H9 (cell line): Measurements from ENCODE around the gene PCBP4. TPM values are rescaled to one million over a fixed set of nuclear protein-coding genes. Genes with fewer than 3 reads are reported as not detected.

ENCODE experiments used
- DNase-seq: peaks from one replicate; pipeline ENCODE4 v3.0.0-alpha.2; 2017
- H2AFZ ChIP-seq: one replicate; pipeline ENCODE4 v1.6.1; 2013; ENCODE audit warnings: mild to moderate bottlenecking, low read length, control low read depth, moderate library complexity
- H2AK5ac ChIP-seq: 2 replicates; pipeline ENCODE4 v1.6.1; 2013; ENCODE audit warnings: low read length, control low read depth, mixed read lengths; ENCODE audit not compliant: insufficient read length
- H2BK120ac ChIP-seq: one replicate; pipeline ENCODE4 v1.6.1; 2013; ENCODE audit warnings: low read depth, mild to moderate bottlenecking, low read length, control low read depth, inconsistent platforms; ENCODE audit not compliant: poor library complexity, severe bottlenecking
- H2BK12ac ChIP-seq: 2 replicates; pipeline ENCODE4 v1.6.1; 2013; ENCODE audit warnings: low read length, control low read depth, mixed read lengths, low read depth; ENCODE audit not compliant: insufficient read length
- H2BK15ac ChIP-seq: 2 replicates; pipeline ENCODE4 v1.6.1; 2013; ENCODE audit warnings: low read depth, low read length, control low read depth
- H2BK20ac ChIP-seq: one replicate; pipeline ENCODE4 v1.6.1; 2013; ENCODE audit warnings: low read depth, mild to moderate bottlenecking, low read length, control low read depth, inconsistent platforms; ENCODE audit not compliant: poor library complexity, severe bottlenecking
- H2BK5ac ChIP-seq: 2 replicates; pipeline ENCODE4 v1.6.1; 2013; ENCODE audit warnings: low read length, control low read depth, mixed read lengths; ENCODE audit not compliant: insufficient read length
- H3K14ac ChIP-seq: 2 replicates; pipeline ENCODE4 v1.6.1; 2013; ENCODE audit warnings: low read length, control low read depth; ENCODE audit not compliant: insufficient read depth
- H3K18ac ChIP-seq: 2 replicates; pipeline ENCODE4 v1.6.1; 2013; ENCODE audit warnings: low read depth, mild to moderate bottlenecking, mixed read lengths, low read length, control low read depth; ENCODE audit not compliant: insufficient read length
- H3K23ac ChIP-seq: 2 replicates; pipeline ENCODE4 v1.6.1; 2013; ENCODE audit warnings: low read length, control low read depth, mixed read lengths, low read depth; ENCODE audit not compliant: insufficient read length
- H3K23me2 ChIP-seq: 2 replicates; pipeline ENCODE4 v1.6.1; 2013; ENCODE audit warnings: low read depth, mild to moderate bottlenecking, mixed read lengths, low read length, control low read depth; ENCODE audit not compliant: insufficient read length, poor library complexity, severe bottlenecking
- H3K27ac ChIP-seq: 2 replicates; pipeline ENCODE4 v1.5.1; 2013; ENCODE audit warnings: low read length, control low read depth, mixed read lengths, low read depth; ENCODE audit not compliant: insufficient read length
- H3K27me3 ChIP-seq: 2 replicates; pipeline ENCODE4 v1.6.1; 2013; ENCODE audit warnings: low read length, control low read depth, inconsistent platforms; ENCODE audit not compliant: insufficient read depth
- H3K4ac ChIP-seq: 2 replicates; pipeline ENCODE4 v1.6.1; 2013; ENCODE audit warnings: low read depth, mild to moderate bottlenecking, control low read depth, inconsistent platforms, low read length, moderate library complexity
- H3K4me1 ChIP-seq: 2 replicates; pipeline ENCODE4 v1.6.1; 2013; ENCODE audit warnings: low read length, control low read depth, inconsistent platforms; ENCODE audit not compliant: insufficient read depth
- H3K4me2 ChIP-seq: 2 replicates; pipeline ENCODE4 v1.6.1; 2013; ENCODE audit warnings: low read length, control low read depth, mixed read lengths; ENCODE audit not compliant: insufficient read length, insufficient read depth
- H3K56ac ChIP-seq: 2 replicates; pipeline ENCODE4 v1.6.1; 2013; ENCODE audit warnings: low read depth, mild to moderate bottlenecking, mixed read lengths, low read length, control low read depth; ENCODE audit not compliant: insufficient read length
- H3K79me1 ChIP-seq: 2 replicates; pipeline ENCODE4 v1.6.1; 2013; ENCODE audit warnings: low read depth, mild to moderate bottlenecking, moderate library complexity, low read length, control low read depth, inconsistent platforms; ENCODE audit not compliant: insufficient read depth, poor library complexity, severe bottlenecking
- H3K79me2 ChIP-seq: 2 replicates; pipeline ENCODE4 v1.6.1; 2013; ENCODE audit warnings: low read length, control low read depth, inconsistent platforms; ENCODE audit not compliant: insufficient read depth
- H3K9ac ChIP-seq: 2 replicates; pipeline ENCODE4 v1.6.1; 2013; ENCODE audit warnings: low read length, control low read depth, mixed read lengths; ENCODE audit not compliant: insufficient read length; ENCODE audit errors: extremely low read depth
- H3K9me3 ChIP-seq: one replicate; pipeline ENCODE4 v1.6.1; 2013; ENCODE audit warnings: low read depth, low read length, inconsistent platforms; ENCODE audit not compliant: control insufficient read depth
- H3T11ph ChIP-seq: one replicate; pipeline ENCODE4 v1.6.1; 2013; ENCODE audit warnings: mild to moderate bottlenecking, low read length, control low read depth, inconsistent platforms
- H4K20me1 ChIP-seq: one replicate; pipeline ENCODE4 v1.6.1; 2013; ENCODE audit not compliant: control insufficient read depth, insufficient read length, insufficient read depth
- H4K5ac ChIP-seq: 2 replicates; pipeline ENCODE4 v1.6.1; 2013; ENCODE audit warnings: low read depth, mild to moderate bottlenecking, mixed read lengths, low read length, control low read depth; ENCODE audit not compliant: insufficient read length
- H4K8ac ChIP-seq: replicated peaks from 2 replicates; pipeline ENCODE4 v1.6.1; 2013; ENCODE audit warnings: low read length, control low read depth, mixed read lengths, low read depth; ENCODE audit not compliant: insufficient read length
- H4K91ac ChIP-seq: 2 replicates; pipeline ENCODE4 v1.6.1; 2013; ENCODE audit warnings: low read depth, mild to moderate bottlenecking, moderate library complexity, mixed read lengths, low read length, control low read depth; ENCODE audit not compliant: insufficient read length
- H3K27ac Mint-ChIP-seq, 3 experiments: 2 replicates in 2 of 3; 3 replicates in 1 of 3; pipeline ENCODE4 v1.8.0; 2020 to 2021; ENCODE audit warnings: mixed read lengths in 3 of 3, mild to moderate bottlenecking in 1 of 3, moderate library complexity in 1 of 3
- H3K27me3 Mint-ChIP-seq: 2 replicates; pipeline ENCODE4 v1.8.0; 2021; ENCODE audit warnings: low read depth, mild to moderate bottlenecking, moderate library complexity, mixed read lengths
- H3K36me3 Mint-ChIP-seq, 3 experiments: 2 replicates in 2 of 3; 3 replicates in 1 of 3; pipeline ENCODE4 v1.8.0; 2020 to 2021; ENCODE audit warnings: low read depth in 3 of 3, mixed read lengths in 3 of 3; ENCODE audit not compliant: insufficient read depth in 1 of 3
- H3K4me1 Mint-ChIP-seq, 2 experiments: 2 replicates each; pipeline ENCODE4 v1.8.0; 2020; ENCODE audit warnings: mixed read lengths in 2 of 2
- H3K4me3 Mint-ChIP-seq, 2 experiments: 2 replicates in 1 of 2; 3 replicates in 1 of 2; pipeline ENCODE4 v1.8.0; 2020 to 2021; ENCODE audit warnings: mild to moderate bottlenecking in 2 of 2, mixed read lengths in 2 of 2, moderate library complexity in 1 of 2
- H3K9me3 Mint-ChIP-seq, 2 experiments: 2 replicates in 1 of 2; 3 replicates in 1 of 2; pipeline ENCODE4 v1.8.0; 2020; ENCODE audit warnings: mild to moderate bottlenecking in 2 of 2, mixed read lengths in 2 of 2, moderate library complexity in 1 of 2
- CTCF ChIP-seq: fragments of 200-600 bp; sonication (generic); conservative IDR thresholded peaks from 3 replicates; pipeline ENCODE4 v1.8.0; 2021; ENCODE audit warnings: antibody characterized with exemption, mild to moderate bottlenecking
- WGBS: extraction: QIAGEN DNeasy Blood & Tissue Kit; methylation state at CpG from one replicate; pipeline ENCODE4 v1.1.7; 2013; ENCODE audit warnings: missing lambda C conversion rate, low lambda C conversion rate, mixed read lengths; ENCODE audit not compliant: insufficient read length; ENCODE audit errors: extremely low coverage; 5-methylcytosine and 5-hydroxymethylcytosine counted together
- total RNA-seq: library from RNA; stranded (reverse); gene quantifications from 2 replicates; pipeline ENCODE4 v1.2.1, GENCODE V29; 2021

The PCBP4 gene
- total RNA-seq, 1 experiment from 2014 or later, result 24.6 TPM

- no peak overlapping the region for H2BK20ac ChIP-seq
- no peak overlapping the region for H2AK5ac ChIP-seq
- H3K23me2 ChIP-seq, result no peaks in the 10 kb centered on the region
- no peaks in the 10 kb centered on the region for H3K9me3 ChIP-seq
- no peaks in the 10 kb centered on the region for H4K20me1 ChIP-seq
- H4K8ac ChIP-seq, result no peak overlapping the region
- no peak overlapping the region for H4K91ac ChIP-seq
- H3K79me1 ChIP-seq, result no peaks in the 10 kb centered on the region
- H3K23ac ChIP-seq, result no peak overlapping the region
- no peak overlapping the region for H2AFZ ChIP-seq
- Mint-ChIP-seq H3K36me3 (no peaks in the 10 kb centered on the region), H3K4me1 (peaks cover 5 to 12% of the 10 kb centered on the region in 2 experiments; a peak in 3 of 4 replicates), H3K4me3 (no peak overlapping the region), H3K27ac (no peak overlapping the region), H3K9me3 (no peaks in the 10 kb centered on the region), H3K27me3 (peaks cover 2% of the 10 kb centered on the region)
- peak; percentile 70 for TF ChIP-seq CTCF
- no peak overlapping the region for H2BK12ac ChIP-seq
- H3K9ac ChIP-seq, result no peak overlapping the region
- H3K27me3 ChIP-seq, result no peaks in the 10 kb centered on the region
- H2BK15ac ChIP-seq, result no peak overlapping the region
- H3K14ac ChIP-seq, result no peak overlapping the region
- H3K4me1 ChIP-seq, result no peaks in the 10 kb centered on the region
- H3K4me2 ChIP-seq, result no peak overlapping the region
- H2BK5ac ChIP-seq, result no peak overlapping the region
- no peak overlapping the region for H3K4ac ChIP-seq
- H3T11ph ChIP-seq, result no peak overlapping the region
- WGBS, result no CpG with 5 or more reads among the region's 8 CpGs
- no peak overlapping the region for H3K27ac ChIP-seq
- no peak overlapping the region for H3K18ac ChIP-seq
- H3K56ac ChIP-seq, result no peak overlapping the region
- H3K79me2 ChIP-seq, result no peaks in the 10 kb centered on the region
- H4K5ac ChIP-seq, result no peak overlapping the region
- H2BK120ac ChIP-seq, result no peak overlapping the region
- peak; percentile 69 for DNase-seq
Measured at GRCh38 chr3:52014613-52015012, 47.4 kb upstream of the PCBP4 start.
